ENCODE data around the gene PDE1A. TPM values are rescaled to one million over a fixed set of nuclear protein-coding genes. Genes with fewer than 3 reads are reported as not detected.

The PDE1A gene
- total RNA-seq, 4 donors from 2014 or later = 2.3 to 9.2 (median 3.2) TPM

- Histone ChIP-seq H3K4me3 (no peak overlapping the region), H3K4me1 (peaks cover 0 to 28% (median 0%) of the 10 kb centered on the region in 3 donors), H3K27ac (peak overlapping the region in 2 of 4 donors; percentile 1 to 25), H3K9me3 (no peaks in the 10 kb centered on the region), H3K36me3 (no peaks in the 10 kb centered on the region), H3K27me3 (no peaks in the 10 kb centered on the region)
- WGBS, 2 donors = 63 to 66% methylated on average over 4 of the region's 4 CpGs
- DNase-seq = no peak
- intact Hi-C loops (cut with DNase I) = no loop called here
- no peak for TF ChIP-seq CTCF (IDR thresholded peaks at IDR 0.05)
- TF ChIP-seq POLR2A (IDR thresholded peaks at IDR 0.05) = no peak
Observed at GRCh38 chr2:182319556-182320505, 107.0 kb downstream of the PDE1A start.

DNA sequence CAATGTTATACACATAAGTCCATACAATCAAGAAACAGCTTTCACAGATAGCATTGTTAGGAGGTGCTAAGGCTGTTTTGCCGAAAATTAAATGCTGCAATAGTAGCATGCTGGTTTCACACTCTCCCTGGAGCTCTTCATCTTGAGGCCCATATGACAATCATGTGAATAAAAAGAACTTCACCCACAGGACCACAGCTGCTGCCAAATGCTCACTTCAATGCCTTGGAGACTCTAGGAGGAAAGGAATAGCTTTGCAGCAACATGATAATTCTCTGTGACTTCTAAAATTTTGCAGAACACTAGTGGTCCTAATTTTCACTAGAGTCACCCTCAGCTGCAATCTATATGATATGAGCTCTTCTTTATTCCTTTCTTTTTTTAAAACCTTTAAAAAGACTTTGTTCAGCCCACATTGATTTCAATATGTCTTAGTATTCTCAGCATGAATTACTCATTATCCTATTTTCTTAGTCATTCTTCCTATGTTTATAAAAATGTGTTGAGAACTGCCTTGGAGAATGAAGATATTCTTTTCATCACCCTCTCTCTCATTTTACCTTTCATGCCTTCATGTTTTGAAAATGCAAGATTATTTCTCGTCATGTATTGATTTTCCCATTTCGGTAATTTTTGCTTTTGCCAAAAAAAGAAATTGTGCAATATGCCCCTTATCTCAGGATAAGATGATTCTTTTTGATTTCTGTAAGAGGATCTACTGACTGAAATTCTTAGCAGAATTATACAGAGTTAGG lies 108.2 kb downstream of the PDE1A start:
- Histone ChIP-seq H3K9me3 (no peaks in the 10 kb centered on the region), H3K27me3 (no peaks in the 10 kb centered on the region), H3K36me3 (no peaks in the 10 kb centered on the region), H3K4me3 (no peak overlapping the region), H3K4me1 (peaks cover 0 to 28% (median 0%) of the 10 kb centered on the region in 3 donors), H3K27ac (no peak overlapping the region)
- no peak for DNase-seq
- intact Hi-C loops (cut with DNase I) = no loop called here
- WGBS, 2 donors = 34 to 48% methylated on average over 3 of the region's 3 CpGs
- TF ChIP-seq POLR2A (IDR thresholded peaks at IDR 0.05) (no peak), CTCF (IDR thresholded peaks at IDR 0.05) (no peak)

GRCh38 chr2:182316950-182317349 lies 109.9 kb downstream of the PDE1A start:
- no peak for DNase-seq
- Histone ChIP-seq H3K4me1 (peaks cover 0 to 28% (median 0%) of the 10 kb centered on the region in 3 donors), H3K36me3 (no peaks in the 10 kb centered on the region), H3K27ac (no peak overlapping the region), H3K9me3 (no peaks in the 10 kb centered on the region), H3K4me3 (no peak overlapping the region), H3K27me3 (no peaks in the 10 kb centered on the region)
- WGBS, 2 donors = 60 to 68% methylated on average over 2 of the region's 2 CpGs
- intact Hi-C loops (cut with DNase I) = no loop called here
- TF ChIP-seq CTCF (IDR thresholded peaks at IDR 0.05) = no peak
- no peak for TF ChIP-seq POLR2A (IDR thresholded peaks at IDR 0.05)

DNA sequence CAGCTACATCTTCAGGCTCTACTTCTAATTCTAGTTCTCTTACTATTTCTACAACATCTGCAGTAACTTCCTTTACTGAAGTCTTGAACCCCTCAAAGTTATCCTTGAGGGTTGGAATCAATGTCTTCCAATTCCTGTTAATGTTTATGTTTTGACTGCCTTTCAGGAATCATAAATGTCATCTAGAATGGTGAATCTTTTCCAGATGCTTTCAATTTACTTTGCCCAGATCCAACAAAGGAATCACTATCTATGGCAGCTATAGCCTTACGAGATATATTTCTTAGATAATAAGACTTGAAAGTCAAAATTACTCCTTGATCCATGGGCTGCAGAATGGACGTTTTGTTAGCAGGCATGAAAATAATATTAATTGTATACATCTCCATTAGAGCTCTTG lies 123.9 kb downstream of the PDE1A start:
- Histone ChIP-seq H3K36me3 (no peaks in the 10 kb centered on the region), H3K27me3 (no peaks in the 10 kb centered on the region), H3K9me3 (no peaks in the 10 kb centered on the region), H3K4me3 (no peak overlapping the region), H3K27ac (no peak overlapping the region), H3K4me1 (peaks cover 0 to 5% (median 0%) of the 10 kb centered on the region in 3 donors)
- DNase-seq = no peak
- 64 to 77% methylated on average over 2 of the region's 2 CpGs for WGBS, 2 donors
- intact Hi-C loops (cut with DNase I) = no loop called here
- TF ChIP-seq POLR2A (IDR thresholded peaks at IDR 0.05) (no peak), CTCF (IDR thresholded peaks at IDR 0.05) (no peak)

DNA sequence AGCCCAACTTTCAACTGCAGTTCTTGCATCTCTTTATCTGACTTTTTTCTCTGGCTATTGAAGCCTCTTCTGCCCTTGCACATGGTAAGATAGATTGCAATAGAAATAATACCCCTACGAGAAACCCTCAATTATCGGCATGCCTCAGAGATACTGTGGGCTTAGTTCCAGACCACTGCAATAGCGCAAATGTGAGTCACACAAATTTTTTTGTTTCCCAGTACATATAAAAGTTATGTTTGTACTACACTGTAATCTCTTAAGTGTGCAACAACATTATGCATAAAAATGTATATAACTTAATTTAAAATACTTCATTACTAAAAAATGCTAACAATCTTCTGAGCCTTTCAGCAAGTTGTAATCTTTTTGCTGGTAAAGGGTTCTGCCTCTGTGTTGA lies 124.7 kb downstream of the PDE1A start:
- Histone ChIP-seq H3K36me3 (no peaks in the 10 kb centered on the region), H3K4me3 (no peak overlapping the region), H3K27me3 (no peaks in the 10 kb centered on the region), H3K27ac (no peak overlapping the region), H3K4me1 (peaks cover 0 to 5% (median 0%) of the 10 kb centered on the region in 3 donors), H3K9me3 (no peaks in the 10 kb centered on the region)
- no peak for DNase-seq
- intact Hi-C loops (cut with DNase I) = no loop called here
- TF ChIP-seq POLR2A (IDR thresholded peaks at IDR 0.05) (no peak), CTCF (IDR thresholded peaks at IDR 0.05) (no peak)
- 34 to 56% methylated on average over 3 of the region's 3 CpGs for WGBS, 2 donors

Data from esophagus squamous epithelium (tissue), 5 donors.